T-cell (primary cell): ENCODE measurements around the gene TSC22D3. TPM values are rescaled to one million over a fixed set of nuclear protein-coding genes. Genes with fewer than 3 reads are reported as not detected.

Source experiments
- ATAC-seq, 4 experiments: fragments of 200-7000 bp in 3 of 4; fragments of 150-1000 bp in 1 of 4; cut with Tn5 transposase; replicated peaks in 1 of 4; 1 replicate in 3 of 4; 2 replicates in 1 of 4; pipeline ENCODE4 v1.10.0; 2021; ENCODE audit warnings: moderate library complexity in 3 of 4, mild to moderate bottlenecking in 2 of 4, moderate number of reproducible peaks in 1 of 4
- CTCF ChIA-PET, 2 donors: fragments of 300-600 bp; sonication (Branson Sonifier 250); formaldehyde crosslinking; loops; one replicate each; lab custom pipeline; 2022; ENCODE audit warnings: antibody characterized with exemption in 2 of 2; lab: Charles Lee
- POLR2A ChIA-PET, 2 donors: fragments of 300-600 bp; sonication (Branson Sonifier 250); formaldehyde crosslinking; loops; one replicate each; lab custom pipeline; 2022; ENCODE audit warnings: antibody characterized with exemption in 2 of 2; lab: Charles Lee
- DNase-seq, 35 experiments: peaks; one replicate each; pipeline versions ENCODE4 v3.0.0 to v3.0.0-alpha.2; 2013 to 2023
- H3K27ac ChIP-seq: one replicate; pipeline ENCODE4 v1.5.1; 2013; ENCODE audit warnings: low read length
- H3K27me3 ChIP-seq, 2 experiments: replicated peaks in 1 of 2; 1 replicate in 1 of 2; 2 replicates in 1 of 2; pipeline versions ENCODE4 v1.6.1 to v1.7.0; 2013; ENCODE audit warnings: low read length in 1 of 2, mixed read lengths in 1 of 2; ENCODE audit not compliant: control insufficient read depth in 2 of 2, insufficient read depth in 2 of 2; ENCODE audit errors: extremely low read depth in 1 of 2
- H3K36me3 ChIP-seq, 2 donors: 1 replicate in 1 of 2; 2 replicates in 1 of 2; pipeline versions ENCODE4 v1.6.1 to v1.7.0; 2013; ENCODE audit warnings: low read length in 1 of 2; ENCODE audit not compliant: control insufficient read depth in 2 of 2, insufficient read depth in 1 of 2; ENCODE audit errors: extremely low read depth in 1 of 2
- H3K4me1 ChIP-seq, 2 experiments: 1 replicate in 1 of 2; 2 replicates in 1 of 2; pipeline versions ENCODE4 v1.6.1 to v1.7.0; 2013; ENCODE audit warnings: low read length in 2 of 2, mixed read lengths in 1 of 2; ENCODE audit not compliant: insufficient read depth in 2 of 2, control insufficient read depth in 1 of 2; ENCODE audit errors: extremely low read depth in 1 of 2
- H3K4me3 ChIP-seq, 2 donors: 1 replicate in 1 of 2; 2 replicates in 1 of 2; pipeline versions ENCODE4 v1.5.1 to v1.7.0; 2013; ENCODE audit warnings: mild to moderate bottlenecking in 2 of 2, low read length in 1 of 2, moderate library complexity in 1 of 2; ENCODE audit not compliant: control insufficient read depth in 1 of 2; ENCODE audit errors: extremely low read depth in 1 of 2
- H3K9me3 ChIP-seq: 2 replicates; pipeline ENCODE4 v1.7.0; 2013
- H3K27ac Mint-ChIP-seq, 2 donors: one replicate each; pipeline ENCODE4 v1.8.0; 2020 to 2021; ENCODE audit warnings: mild to moderate bottlenecking in 2 of 2, mixed read lengths in 2 of 2
- H3K27me3 Mint-ChIP-seq, 2 donors: one replicate each; pipeline ENCODE4 v1.8.0; 2021 to 2022; ENCODE audit warnings: mixed read lengths in 2 of 2
- H3K36me3 Mint-ChIP-seq: one replicate; pipeline ENCODE4 v1.8.0; 2021; ENCODE audit warnings: mixed read lengths
- H3K4me1 Mint-ChIP-seq, 3 donors: one replicate each; pipeline ENCODE4 v1.8.0; 2020 to 2022; ENCODE audit warnings: mixed read lengths in 3 of 3, mild to moderate bottlenecking in 1 of 3
- H3K4me3 Mint-ChIP-seq, 3 donors: one replicate each; pipeline ENCODE4 v1.8.0; 2020 to 2022; ENCODE audit warnings: mild to moderate bottlenecking in 3 of 3, mixed read lengths in 3 of 3, moderate library complexity in 3 of 3
- H3K9me3 Mint-ChIP-seq, 3 donors: one replicate each; pipeline ENCODE4 v1.8.0; 2020 to 2022; ENCODE audit warnings: mixed read lengths in 3 of 3
- WGBS: methylation state at CpG from one replicate; pipeline ENCODE4 v1.1.5; 2013; ENCODE audit warnings: missing lambda C conversion rate; ENCODE audit not compliant: insufficient coverage; 5-methylcytosine and 5-hydroxymethylcytosine counted together
- total RNA-seq, 35 experiments: library from RNA in 6 of 35; stranded (reverse) in 6 of 35; fragments of 120-200 nt in 1 of 35; gene quantifications; one replicate each; pipeline versions ENCODE4 v1.2.1 to v1.2.4 and lab custom pipeline; 2013 to 2026

Gene TSC22D3
- total RNA-seq, 5 donors from 2014 or later (not counting 1 experiment from before 2014, with no cell fraction given), result 202 to 2,593 (median 248) TPM

DNA sequence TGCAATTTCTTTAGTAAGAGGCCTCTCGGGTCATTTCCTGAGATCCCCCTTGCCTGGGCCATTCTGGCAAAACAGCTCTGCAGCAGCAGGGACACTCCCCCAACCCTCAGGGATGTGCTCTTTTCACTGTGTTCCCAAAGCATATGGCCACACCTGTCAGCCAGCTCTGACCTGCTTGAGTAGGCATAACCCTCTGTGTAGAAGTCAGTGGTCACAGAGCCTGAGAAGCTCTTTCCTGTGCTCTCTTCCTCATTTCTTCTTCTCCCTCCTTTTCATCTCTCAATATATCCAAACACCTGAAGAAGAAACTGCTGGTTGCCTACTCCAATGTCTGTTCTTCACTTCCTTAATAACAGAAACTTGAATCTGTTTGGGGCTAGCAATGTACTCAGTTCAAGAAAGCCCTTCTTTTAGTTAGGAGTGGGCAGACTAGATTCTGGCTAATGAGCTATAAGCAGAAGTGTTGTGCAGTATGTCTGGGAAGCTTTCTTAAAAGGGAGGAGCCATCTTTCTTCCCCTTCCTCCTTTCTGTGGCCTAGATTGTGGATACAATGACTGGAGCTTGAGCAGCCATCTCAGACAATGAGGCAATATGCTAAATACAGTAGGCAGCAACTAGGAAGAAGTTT lies 74.0 kb downstream of the TSC22D3 start:
- Histone ChIP-seq H3K27ac (no peak overlapping the region), H3K4me1 (peaks cover 0 to 2% of the 10 kb centered on the region in 2 experiments), H3K36me3 (no peaks in the 10 kb centered on the region), H3K9me3 (no peaks in the 10 kb centered on the region), H3K27me3 (no peaks in the 10 kb centered on the region), H3K4me3 (no peak overlapping the region)
- no CpG with 5 or more reads among the region's 1 CpG for WGBS
- Mint-ChIP-seq H3K4me3 (no peak overlapping the region), H3K9me3 (no peaks in the 10 kb centered on the region), H3K36me3 (no peaks in the 10 kb centered on the region), H3K4me1 (peaks cover 21 to 32% (median 24%) of the 10 kb centered on the region in 3 donors), H3K27me3 (peaks cover 0 to 18% of the 10 kb centered on the region in 2 donors), H3K27ac (no peak overlapping the region)
- no peak for DNase-seq
- no peak for ATAC-seq
- ChIA-PET CTCF (interaction anchor here (0.6 to 1.2 kb wide), 3 partner anchors 9 to 28 kb away, joined by 3 to 4 read pairs (median 3); no protein-coding TSS in a partner anchor), POLR2A (interaction anchor here in 1 of 2 donors (0.6 to 1.0 kb wide), 2 partner anchors 15 to 23 kb away, joined by 4 to 5 read pairs; no protein-coding TSS in a partner anchor)

DNA sequence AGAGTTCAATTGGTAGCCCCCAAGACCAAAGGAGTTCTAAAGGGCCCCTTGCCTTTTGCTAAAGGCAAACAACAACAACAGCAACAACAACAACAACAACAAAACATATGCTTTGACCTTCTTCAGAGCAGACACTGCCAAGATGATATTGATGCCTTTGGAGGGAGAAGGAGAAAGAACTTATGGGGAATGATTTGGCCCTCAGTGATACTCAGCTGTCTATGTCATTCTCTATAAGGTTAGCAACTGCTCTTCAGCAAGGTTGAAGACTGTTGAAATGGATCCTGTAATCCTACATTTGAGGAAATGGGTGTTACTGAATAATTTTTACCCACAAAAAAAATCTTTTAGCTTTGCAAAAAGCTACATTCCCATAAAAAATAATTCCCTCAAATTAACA lies 74.8 kb downstream of the TSC22D3 start:
- DNase-seq (no peak), ATAC-seq (no peak)
- no peak overlapping the region for H3K4me3 ChIP-seq
- CTCF ChIA-PET, result interaction anchor here in 1 of 2 donors (1.0 kb wide), 1 partner anchor 27 kb away, joined by 3 read pairs; no protein-coding TSS in a partner anchor
- peaks cover 21 to 27% (median 22%) of the 10 kb centered on the region in 3 donors for H3K4me1 Mint-ChIP-seq
- H3K36me3 ChIP-seq, result no peaks in the 10 kb centered on the region
- no peak overlapping the region for H3K4me3 Mint-ChIP-seq
- H3K27ac Mint-ChIP-seq, result no peak overlapping the region
- no peaks in the 10 kb centered on the region for H3K9me3 ChIP-seq
- H3K27me3 Mint-ChIP-seq, result peaks cover 0 to 18% of the 10 kb centered on the region in 2 donors
- POLR2A ChIA-PET, result interaction anchor here in 1 of 2 donors (1.0 kb wide), 1 partner anchor 22 kb away, joined by 4 read pairs; no protein-coding TSS in a partner anchor
- H3K27me3 ChIP-seq, result no peaks in the 10 kb centered on the region
- H3K36me3 Mint-ChIP-seq, result no peaks in the 10 kb centered on the region
- no peaks in the 10 kb centered on the region for H3K9me3 Mint-ChIP-seq
- peaks cover 0 to 2% of the 10 kb centered on the region in 2 experiments for H3K4me1 ChIP-seq
- H3K27ac ChIP-seq, result no peak overlapping the region

GRCh38 chrX:107700317-107700774 lies 75.2 kb downstream of the TSC22D3 start:
- Histone ChIP-seq H3K27ac (no peak overlapping the region), H3K36me3 (no peaks in the 10 kb centered on the region), H3K4me3 (no peak overlapping the region), H3K9me3 (no peaks in the 10 kb centered on the region), H3K4me1 (peaks cover 0 to 2% of the 10 kb centered on the region in 2 experiments), H3K27me3 (no peaks in the 10 kb centered on the region)
- H3K4me1 Mint-ChIP-seq, result peaks cover 21 to 27% (median 22%) of the 10 kb centered on the region in 3 donors
- H3K36me3 Mint-ChIP-seq, result no peaks in the 10 kb centered on the region
- ATAC-seq (no peak), DNase-seq (no peak)
- WGBS, result no CpG with 5 or more reads among the region's 4 CpGs
- H3K27ac Mint-ChIP-seq, result no peak overlapping the region
- H3K27me3 Mint-ChIP-seq, result peaks cover 0 to 19% of the 10 kb centered on the region in 2 donors
- ChIA-PET CTCF (interaction anchor here in 1 of 2 donors (1.0 kb wide), 1 partner anchor 27 kb away, joined by 3 read pairs; no protein-coding TSS in a partner anchor), POLR2A (no interaction called here)
- H3K4me3 Mint-ChIP-seq, result no peak overlapping the region
- H3K9me3 Mint-ChIP-seq, result no peaks in the 10 kb centered on the region

GRCh38 chrX:107699616-107700015 lies 76.0 kb downstream of the TSC22D3 start:
- Histone ChIP-seq H3K27ac (no peak overlapping the region), H3K36me3 (no peaks in the 10 kb centered on the region), H3K27me3 (no peaks in the 10 kb centered on the region), H3K4me1 (peaks cover 0 to 2% of the 10 kb centered on the region in 2 experiments), H3K4me3 (no peak overlapping the region), H3K9me3 (no peaks in the 10 kb centered on the region)
- DNase-seq, result no peak
- Mint-ChIP-seq H3K4me1 (peaks cover 21 to 27% (median 22%) of the 10 kb centered on the region in 3 donors), H3K9me3 (no peaks in the 10 kb centered on the region), H3K4me3 (no peak overlapping the region), H3K36me3 (no peaks in the 10 kb centered on the region), H3K27ac (no peak overlapping the region), H3K27me3 (peaks cover 0 to 21% of the 10 kb centered on the region in 2 donors)
- ChIA-PET CTCF (no interaction called here), POLR2A (interaction anchor here (0.6 to 0.8 kb wide), 2 partner anchors 12 to 16 kb away, joined by 3 read pairs; no protein-coding TSS in a partner anchor)
- ATAC-seq, result no peak
- WGBS, result no CpG with 5 or more reads among the region's 2 CpGs

GRCh38 chrX:107691024-107691448 lies 84.6 kb downstream of the TSC22D3 start:
- peaks cover 0 to 3% of the 10 kb centered on the region in 2 donors for H3K27me3 Mint-ChIP-seq
- DNase-seq (no peak), ATAC-seq (no peak)
- peaks cover 7 to 16% (median 14%) of the 10 kb centered on the region in 3 donors for H3K4me1 Mint-ChIP-seq
- Histone ChIP-seq H3K4me1 (peaks cover 0 to 5% of the 10 kb centered on the region in 2 experiments), H3K27ac (no peak overlapping the region), H3K9me3 (no peaks in the 10 kb centered on the region), H3K4me3 (no peak overlapping the region), H3K36me3 (no peaks in the 10 kb centered on the region), H3K27me3 (no peaks in the 10 kb centered on the region)
- WGBS, result no CpG with 5 or more reads among the region's 5 CpGs
- POLR2A ChIA-PET, result no interaction called here
- H3K9me3 Mint-ChIP-seq, result no peaks in the 10 kb centered on the region
- H3K36me3 Mint-ChIP-seq, result no peaks in the 10 kb centered on the region
- CTCF ChIA-PET, result no interaction called here
- H3K4me3 Mint-ChIP-seq, result no peak overlapping the region
- no peak overlapping the region for H3K27ac Mint-ChIP-seq

GRCh38 chrX:107687445-107687844 lies 88.1 kb downstream of the TSC22D3 start:
- H3K4me1 ChIP-seq, result peaks cover 3 to 23% of the 10 kb centered on the region in 2 experiments
- ChIA-PET POLR2A (no interaction called here), CTCF (no interaction called here)
- H3K4me3 Mint-ChIP-seq, result no peak overlapping the region
- H3K9me3 Mint-ChIP-seq, result no peaks in the 10 kb centered on the region
- H3K9me3 ChIP-seq, result no peaks in the 10 kb centered on the region
- H3K4me1 Mint-ChIP-seq, result peaks cover 30 to 41% (median 37%) of the 10 kb centered on the region in 3 donors
- no peak overlapping the region for H3K27ac ChIP-seq
- WGBS, result no CpG with 5 or more reads among the region's 3 CpGs
- DNase-seq (no peak), ATAC-seq (no peak)
- H3K27ac Mint-ChIP-seq, result no peak overlapping the region
- H3K4me3 ChIP-seq, result no peak overlapping the region
- peaks cover 0 to 7% of the 10 kb centered on the region in 2 donors for H3K27me3 Mint-ChIP-seq
- no peaks in the 10 kb centered on the region for H3K27me3 ChIP-seq
- H3K36me3 ChIP-seq, result no peaks in the 10 kb centered on the region
- no peaks in the 10 kb centered on the region for H3K36me3 Mint-ChIP-seq
